H1 (cell line): ENCODE measurements around the gene NME7. TPM values are rescaled to one million over a fixed set of nuclear protein-coding genes. Genes with fewer than 3 reads are reported as not detected.

ENCODE experiments used
- CTCF ChIA-PET: fragments of 300-600 bp; sonication (Branson Sonifier 250); formaldehyde crosslinking; loops from one replicate; lab custom pipeline; 2021; ENCODE audit not compliant: partially characterized antibody; lab: Charles Lee
- POLR2A ChIA-PET: fragments of 300-600 bp; sonication (Branson Sonifier 250); formaldehyde crosslinking; loops from one replicate; lab custom pipeline; 2021; ENCODE audit warnings: inconsistent platforms; ENCODE audit not compliant: partially characterized antibody; lab: Charles Lee
- DNase-seq, 2 experiments: peaks; one replicate each; pipeline versions ENCODE4 v3.0.0 to v3.0.0-alpha.2; 2010 to 2022; ENCODE audit warnings: low spot score in 2 of 2, low read depth in 1 of 2, mixed read lengths in 1 of 2
- FAIRE-seq: peaks from 2 replicates; lab custom pipeline; 2011; peaks lifted over from hg19 to GRCh38; lab: Jason Lieb, UNC
- H2AFZ ChIP-seq: 2 replicates; pipeline ENCODE4 v1.8.1; 2012; ENCODE audit warnings: low read length, inconsistent platforms
- H2AK5ac ChIP-seq: 2 replicates; pipeline ENCODE4 v1.6.1; 2013; ENCODE audit warnings: low read depth, low read length
- H2BK120ac ChIP-seq: replicated peaks from 2 replicates; pipeline ENCODE3; 2013; ENCODE audit warnings: low read depth, low read length, inconsistent platforms
- H2BK12ac ChIP-seq: 2 replicates; pipeline ENCODE4 v1.6.1; 2013; ENCODE audit warnings: low read depth, low read length
- H2BK15ac ChIP-seq: 2 replicates; pipeline ENCODE4 v1.6.1; 2013; ENCODE audit warnings: low read length
- H2BK20ac ChIP-seq: 2 replicates; pipeline ENCODE4 v1.6.1; 2013; ENCODE audit warnings: low read length
- H2BK5ac ChIP-seq: 2 replicates; pipeline ENCODE4 v1.6.1; 2013; ENCODE audit warnings: low read depth, low read length
- H3K14ac ChIP-seq: 2 replicates; pipeline ENCODE4 v1.6.1; 2013; ENCODE audit warnings: inconsistent platforms; ENCODE audit not compliant: insufficient read length
- H3K18ac ChIP-seq: 2 replicates; pipeline ENCODE4 v1.6.1; 2013; ENCODE audit warnings: low read length; ENCODE audit errors: extremely low read depth
- H3K23ac ChIP-seq: 2 replicates; pipeline ENCODE4 v1.6.1; 2013; ENCODE audit warnings: inconsistent platforms; ENCODE audit not compliant: insufficient read length
- H3K23me2 ChIP-seq: 2 replicates; pipeline ENCODE4 v1.6.1; 2013; ENCODE audit warnings: low read depth, low read length
- H3K27ac ChIP-seq: 2 replicates; pipeline ENCODE4 v1.6.1; 2011; ENCODE audit warnings: low read depth, low read length, inconsistent platforms
- H3K27me3 ChIP-seq, 4 experiments: replicated peaks in 1 of 4; 1 replicate in 1 of 4; 2 replicates in 3 of 4; pipeline versions ENCODE4 v1.6.1 to v1.8.1; 2011 to 2013; ENCODE audit warnings: low read length in 3 of 4, mild to moderate bottlenecking in 3 of 4, inconsistent platforms in 2 of 4, mixed read lengths in 2 of 4, moderate library complexity in 1 of 4; ENCODE audit not compliant: control insufficient read depth in 3 of 4, insufficient read depth in 3 of 4; ENCODE audit errors: extremely low read depth in 1 of 4
- H3K36me3 ChIP-seq, 4 experiments: 2 replicates each; pipeline versions ENCODE4 v1.6.1 to v1.8.1; 2011 to 2013; ENCODE audit warnings: mild to moderate bottlenecking in 4 of 4, low read length in 3 of 4, moderate library complexity in 2 of 4, control low read depth in 1 of 4, inconsistent platforms in 1 of 4; ENCODE audit not compliant: insufficient read depth in 4 of 4, control insufficient read depth in 2 of 4
- H3K4ac ChIP-seq: replicated peaks from 2 replicates; pipeline ENCODE3; 2013; ENCODE audit warnings: low read length, low read depth, mixed read lengths, inconsistent platforms; ENCODE audit not compliant: insufficient read length
- H3K4me1 ChIP-seq, 4 experiments: replicated peaks in 1 of 4; 1 replicate in 1 of 4; 2 replicates in 3 of 4; pipeline versions ENCODE4 v1.6.1 to v1.8.1; 2011 to 2013; ENCODE audit warnings: low read length in 3 of 4, inconsistent platforms in 2 of 4, mixed read lengths in 1 of 4; ENCODE audit not compliant: insufficient read depth in 4 of 4, control insufficient read depth in 3 of 4
- H3K4me2 ChIP-seq, 2 experiments: 2 replicates each; pipeline versions ENCODE4 v1.6.1 to v1.8.1; 2011 to 2013; ENCODE audit warnings: low read depth in 2 of 2, low read length in 2 of 2, control low read depth in 1 of 2, inconsistent platforms in 1 of 2, mild to moderate bottlenecking in 1 of 2; ENCODE audit not compliant: insufficient read depth in 1 of 2
- H3K4me3 ChIP-seq, 4 experiments: fragments of 200-600, 300-600 bp in 1 of 4; sonication (generic), shearing (Covaris generic), sonication (Bioruptor Twin) in 1 of 4; 2 replicates each; pipeline versions ENCODE4 v1.5.1 to v1.8.1; 2011 to 2016; ENCODE audit warnings: low read length in 4 of 4, low read depth in 3 of 4, control low read depth in 2 of 4, inconsistent platforms in 2 of 4, mild to moderate bottlenecking in 2 of 4, mixed read lengths in 1 of 4, moderate library complexity in 1 of 4; ENCODE audit not compliant: insufficient read depth in 2 of 4; ENCODE audit errors: extremely low read depth in 1 of 4
- H3K56ac ChIP-seq: replicated peaks from 2 replicates; pipeline ENCODE3; 2013; ENCODE audit warnings: low read depth, mild to moderate bottlenecking, mixed read lengths, low read length, inconsistent platforms; ENCODE audit not compliant: insufficient read length
- H3K79me1 ChIP-seq: 2 replicates; pipeline ENCODE4 v1.6.1; 2013; ENCODE audit warnings: low read depth, low read length, control low read depth
- H3K79me2 ChIP-seq, 2 experiments: 2 replicates each; pipeline versions ENCODE4 v1.6.1 to v1.8.1; 2012 to 2013; ENCODE audit warnings: low read length in 2 of 2, mild to moderate bottlenecking in 2 of 2, inconsistent platforms in 1 of 2; ENCODE audit not compliant: insufficient read depth in 2 of 2, control insufficient read depth in 1 of 2
- H3K9ac ChIP-seq, 4 experiments: replicated peaks in 1 of 4; 1 replicate in 1 of 4; 2 replicates in 3 of 4; pipeline versions ENCODE4 v1.6.1 to v1.8.1; 2011 to 2013; ENCODE audit warnings: low read depth in 3 of 4, low read length in 3 of 4, control low read depth in 2 of 4, mild to moderate bottlenecking in 2 of 4, moderate library complexity in 2 of 4, inconsistent platforms in 1 of 4; ENCODE audit errors: extremely low read depth in 1 of 4
- H3K9me3 ChIP-seq, 2 experiments: 2 replicates each; pipeline versions ENCODE4 v1.6.1 to v1.8.1; 2012 to 2013; ENCODE audit warnings: mild to moderate bottlenecking in 2 of 2, moderate library complexity in 2 of 2, control low read depth in 1 of 2, inconsistent platforms in 1 of 2, low read depth in 1 of 2, low read length in 1 of 2, mixed read lengths in 1 of 2; ENCODE audit not compliant: insufficient read depth in 2 of 2
- H4K20me1 ChIP-seq, 2 experiments: replicated peaks in 1 of 2; 2 replicates each; pipeline versions ENCODE3 to v1.8.1; 2011 to 2013; ENCODE audit warnings: inconsistent platforms in 2 of 2, low read length in 2 of 2, mild to moderate bottlenecking in 1 of 2; ENCODE audit not compliant: insufficient read depth in 2 of 2, control insufficient read depth in 1 of 2
- H4K5ac ChIP-seq: 2 replicates; pipeline ENCODE4 v1.6.1; 2013; ENCODE audit warnings: low read length, low read depth, mixed read lengths, inconsistent platforms; ENCODE audit not compliant: insufficient read length
- H4K8ac ChIP-seq: 2 replicates; pipeline ENCODE4 v1.8.0; 2013; ENCODE audit warnings: mild to moderate bottlenecking, moderate library complexity, low read length, inconsistent platforms; ENCODE audit not compliant: insufficient read depth; ENCODE audit errors: extremely low read depth
- H4K91ac ChIP-seq: replicated peaks from 2 replicates; pipeline ENCODE3; 2013; ENCODE audit warnings: low read length, mixed read lengths, inconsistent platforms; ENCODE audit not compliant: insufficient read length
- CBX8 ChIP-seq: fragments of 300-800, 300-1000 bp; sonication (generic); IDR thresholded peaks from 2 replicates; pipeline ENCODE4 v1.7.1; 2016; ENCODE audit warnings: low read depth, low read length, borderline replicate concordance
- CHD2 ChIP-seq: IDR thresholded peaks from 2 replicates; pipeline ENCODE4 v1.6.1; 2012; ENCODE audit warnings: low read length, improper control_type of control experiment
- GABPA ChIP-seq: IDR thresholded peaks from 2 replicates; pipeline ENCODE4 v1.6.1; 2011; ENCODE audit warnings: mild to moderate bottlenecking, low read length, moderate library complexity, borderline replicate concordance; ENCODE audit not compliant: insufficient read depth
- KDM5A ChIP-seq: fragments of 200-600 bp; IDR thresholded peaks from 2 replicates; pipeline ENCODE4 v1.7.1; 2012; ENCODE audit warnings: mild to moderate bottlenecking, low read length, inconsistent platforms, mixed read lengths
- NRF1 ChIP-seq: IDR thresholded peaks from 2 replicates; pipeline ENCODE4 v1.6.1; 2011; ENCODE audit warnings: mild to moderate bottlenecking, low read depth, low read length, improper control_type of control experiment
- RBBP5 ChIP-seq: IDR thresholded peaks from 2 replicates; pipeline ENCODE4 v1.7.1; 2012; ENCODE audit warnings: low read depth, mild to moderate bottlenecking, inconsistent platforms, low read length, moderate library complexity, borderline replicate concordance
- RFX5 ChIP-seq: IDR thresholded peaks from 2 replicates; pipeline ENCODE4 v1.6.1; 2011; ENCODE audit warnings: low read depth, low read length, improper control_type of control experiment, borderline replicate concordance
- SAP30 ChIP-seq: fragments of 300-600 bp; sonication (generic); IDR thresholded peaks from 2 replicates; pipeline ENCODE4 v1.7.1; 2012; ENCODE audit warnings: low read length, moderate library complexity, mild to moderate bottlenecking, inconsistent platforms; ENCODE audit not compliant: insufficient read depth, insufficient replicate concordance
- SIN3A ChIP-seq, 2 experiments: IDR thresholded peaks in 1 of 2; conservative IDR thresholded peaks in 1 of 2; 2 replicates each; pipeline ENCODE4 v1.6.1; 2011 to 2012; ENCODE audit warnings: low read length in 2 of 2, improper control_type of control experiment in 1 of 2, low read depth in 1 of 2, mild to moderate bottlenecking in 1 of 2
- SP1 ChIP-seq: IDR thresholded peaks from 2 replicates; pipeline ENCODE4 v1.6.1; 2011; ENCODE audit warnings: low read depth, low read length
- SP2 ChIP-seq: IDR thresholded peaks from 2 replicates; pipeline ENCODE4 v1.6.1; 2012; ENCODE audit warnings: mild to moderate bottlenecking, low read length, inconsistent platforms
- SP4 ChIP-seq: IDR thresholded peaks from 2 replicates; pipeline ENCODE4 v1.6.1; 2012; ENCODE audit warnings: low read length, inconsistent platforms
- SUZ12 ChIP-seq: fragments of 200-600 bp; sonication (generic); IDR thresholded peaks from 2 replicates; pipeline ENCODE4 v1.6.1; 2012; ENCODE audit warnings: mild to moderate bottlenecking, inconsistent platforms, low read length, moderate library complexity, mixed read lengths
- TCF12 ChIP-seq: IDR thresholded peaks from 2 replicates; pipeline ENCODE4 v1.6.1; 2011; ENCODE audit warnings: low read depth, mild to moderate bottlenecking, low read length
- WGBS, 2 experiments: shearing (Covaris generic) in 1 of 2; methylation state at CpG; one replicate each; pipeline versions ENCODE4 v1.1.6 to v1.1.7; 2013 to 2015; ENCODE audit warnings: low lambda C conversion rate in 2 of 2, mixed read lengths in 2 of 2, inconsistent platforms in 1 of 2, low coverage in 1 of 2, missing lambda C conversion rate in 1 of 2; ENCODE audit not compliant: insufficient replicate concordance in 2 of 2, insufficient coverage in 1 of 2, insufficient read length in 1 of 2; ENCODE audit errors: extremely low coverage in 1 of 2, missing lambda C conversion rate in 1 of 2; 5-methylcytosine and 5-hydroxymethylcytosine counted together
- polyA plus RNA-seq, 7 experiments: library from polyadenylated mRNA; depleted of rRNA in 3 of 7; stranded (reverse) in 5 of 7; unstranded in 2 of 7; fragments of >200 nt in 5 of 7; fragments of 200-250 nt in 2 of 7; gene quantifications; 1 replicate in 5 of 7; 2 replicates in 1 of 7; 4 replicates in 1 of 7; pipeline versions ENCODE4 v1.2.1 to v1.2.3, GENCODE V29; 2011 to 2013; ENCODE audit warnings: missing spikeins in 2 of 7, mixed read lengths in 2 of 7
- total RNA-seq: library from RNA; stranded (reverse); fragmentation: NEBNext Ultra II Directional; extraction: Animal tissue kit (Norgen Biotek cat#: 25700); gene quantifications from 2 replicates; pipeline ENCODE4 v1.2.1, GENCODE V29; 2021

NME7 gene
- total and polyA plus RNA-seq, 2 of the 8 experiments (the other 6 are each of a cell fraction or from before 2014, with no cell fraction given) = 11.6 to 28.5 TPM

- Histone ChIP-seq H2AFZ (no peak overlapping the region), H4K91ac (no peak overlapping the region), H3K4me1 (no peaks in the 10 kb centered on the region), H3K79me1 (no peaks in the 10 kb centered on the region), H4K5ac (no peak overlapping the region), H2BK12ac (no peak overlapping the region), H2BK15ac (no peak overlapping the region), H3K4ac (no peak overlapping the region), H4K20me1 (no peaks in the 10 kb centered on the region), H3K23ac (no peak overlapping the region), H3K14ac (no peak overlapping the region), H3K18ac (no peak overlapping the region), H2BK120ac (no peak overlapping the region), H3K56ac (no peak overlapping the region), H2AK5ac (no peak overlapping the region), H3K9me3 (no peaks in the 10 kb centered on the region), H3K79me2 (no peaks in the 10 kb centered on the region), H3K4me2 (no peak overlapping the region), H2BK5ac (peak overlapping the region; percentile 60; the same call in 1 of the 2 replicates), H3K9ac (no peak overlapping the region), H2BK20ac (no peak overlapping the region), H4K8ac (no peak overlapping the region), H3K27me3 (no peaks in the 10 kb centered on the region), H3K23me2 (no peaks in the 10 kb centered on the region), H3K4me3 (no peak overlapping the region), H3K27ac (no peak overlapping the region), H3K36me3 (no peaks in the 10 kb centered on the region)
- DNase-seq (no peak), FAIRE-seq (no peak)
- 93% methylated on average over 4 of the region's 4 CpGs; no CpG with 5 or more reads in 1 of the 2 experiments for WGBS, 2 experiments
- TF ChIP-seq GABPA = no peak
- no peak for TF ChIP-seq NRF1
- no peak for TF ChIP-seq SAP30
- no peak for TF ChIP-seq SUZ12
- TF ChIP-seq TCF12 = no peak
- TF ChIP-seq CBX8 = no peak
- TF ChIP-seq CHD2 = no peak
- no peak for TF ChIP-seq SP4
- no peak for TF ChIP-seq SP1
- TF ChIP-seq RBBP5 = no peak
- TF ChIP-seq SIN3A (conservative IDR thresholded peaks at IDR 0.05 in 1 of 2, IDR thresholded peaks at IDR 0.05 in 1 of 2; ENCODE audit: low read depth in 1 of 2, low read length in 2 of 2) = no peak
- no peak for TF ChIP-seq RFX5
- TF ChIP-seq SP2 = no peak
- no peak for TF ChIP-seq KDM5A
- ChIA-PET POLR2A (interaction anchor here (0.6 to 0.7 kb wide), 2 partner anchors 41 to 1545 kb away, joined by 3 read pairs; no protein-coding TSS in a partner anchor), CTCF (interaction anchor here (0.7 to 1.0 kb wide), 3 partner anchors 8 to 547 kb away, joined by 3 read pairs; no protein-coding TSS in a partner anchor)
These were observed 216.8 kb downstream of the NME7 start for GRCh38 chr1:169150641-169151337.
